ENCODE measurements around the gene SSH2.

DNA sequence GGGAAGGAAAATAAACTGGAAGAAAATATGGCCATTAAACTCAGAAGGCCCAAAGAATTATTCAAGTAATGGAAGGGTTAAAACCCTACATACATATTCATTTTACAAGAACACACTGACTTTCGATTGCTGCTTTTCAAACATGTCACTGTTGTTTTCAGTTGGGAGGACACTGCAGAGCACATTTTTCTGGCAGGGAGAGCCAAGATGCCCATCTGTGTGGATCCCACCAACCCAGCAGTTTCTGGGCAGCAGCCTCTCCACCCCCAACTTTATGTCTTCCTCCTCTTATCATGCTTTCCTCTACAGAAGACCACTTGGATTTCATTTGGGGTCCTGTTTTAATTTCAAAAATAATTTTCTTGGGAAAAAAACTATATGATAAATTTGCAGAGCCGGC is 300.2 kb downstream of the SSH2 start:
- TF ChIP-seq, protein P1, sequence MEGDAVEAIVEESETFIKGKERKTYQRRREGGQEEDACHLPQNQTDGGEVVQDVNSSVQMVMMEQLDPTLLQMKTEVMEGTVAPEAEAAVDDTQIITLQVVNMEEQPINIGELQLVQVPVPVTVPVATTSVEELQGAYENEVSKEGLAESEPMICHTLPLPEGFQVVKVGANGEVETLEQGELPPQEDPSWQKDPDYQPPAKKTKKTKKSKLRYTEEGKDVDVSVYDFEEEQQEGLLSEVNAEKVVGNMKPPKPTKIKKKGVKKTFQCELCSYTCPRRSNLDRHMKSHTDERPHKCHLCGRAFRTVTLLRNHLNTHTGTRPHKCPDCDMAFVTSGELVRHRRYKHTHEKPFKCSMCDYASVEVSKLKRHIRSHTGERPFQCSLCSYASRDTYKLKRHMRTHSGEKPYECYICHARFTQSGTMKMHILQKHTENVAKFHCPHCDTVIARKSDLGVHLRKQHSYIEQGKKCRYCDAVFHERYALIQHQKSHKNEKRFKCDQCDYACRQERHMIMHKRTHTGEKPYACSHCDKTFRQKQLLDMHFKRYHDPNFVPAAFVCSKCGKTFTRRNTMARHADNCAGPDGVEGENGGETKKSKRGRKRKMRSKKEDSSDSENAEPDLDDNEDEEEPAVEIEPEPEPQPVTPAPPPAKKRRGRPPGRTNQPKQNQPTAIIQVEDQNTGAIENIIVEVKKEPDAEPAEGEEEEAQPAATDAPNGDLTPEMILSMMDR (IDR thresholded peaks at IDR 0.05; ENCODE audit: insufficient read depth, low read length, poor library complexity, severe bottlenecking): no peak
- no peak for TF ChIP-seq EZH2phosphoT487 (conservative IDR thresholded peaks at IDR 0.05; ENCODE audit: low read length)

Data from SU-DHL-6 (cell line).